ENCODE measurements around the gene FER.
"Not testable (repeated sequence)": the region's sequence is repeated elsewhere in the genome, so short reads cannot be mapped to it uniquely, and the experiment has no call there.

Gene FER

DNA sequence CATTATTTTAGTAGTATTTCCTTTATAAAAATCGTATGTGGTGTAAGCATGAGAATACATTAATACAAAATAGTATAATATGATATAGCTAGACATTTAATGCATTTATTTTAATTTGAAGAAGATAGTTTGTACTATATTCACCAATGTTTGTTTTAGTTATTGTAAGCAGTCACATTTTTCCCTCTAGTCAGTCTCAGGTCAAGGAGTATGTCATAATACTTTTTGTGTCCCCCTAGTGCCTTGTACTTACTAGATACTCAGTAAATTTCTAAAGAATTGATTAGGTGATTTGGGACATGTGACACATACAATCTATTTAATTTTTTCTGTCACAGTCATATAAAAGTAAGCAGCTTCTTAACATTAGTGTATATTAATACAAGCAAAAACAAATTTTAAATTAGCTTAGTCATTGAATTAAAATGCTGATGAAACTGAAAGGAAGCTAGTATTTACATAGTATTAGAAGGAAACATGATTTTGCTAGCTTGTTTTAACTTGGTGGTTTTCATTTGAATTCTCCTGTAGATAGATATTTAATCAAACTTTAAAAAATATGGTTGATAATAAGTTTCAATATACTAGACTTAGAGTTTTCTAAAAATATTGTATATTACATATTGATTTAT lies 242.2 kb downstream of the FER start:
- DNase-seq = no peak

DNA sequence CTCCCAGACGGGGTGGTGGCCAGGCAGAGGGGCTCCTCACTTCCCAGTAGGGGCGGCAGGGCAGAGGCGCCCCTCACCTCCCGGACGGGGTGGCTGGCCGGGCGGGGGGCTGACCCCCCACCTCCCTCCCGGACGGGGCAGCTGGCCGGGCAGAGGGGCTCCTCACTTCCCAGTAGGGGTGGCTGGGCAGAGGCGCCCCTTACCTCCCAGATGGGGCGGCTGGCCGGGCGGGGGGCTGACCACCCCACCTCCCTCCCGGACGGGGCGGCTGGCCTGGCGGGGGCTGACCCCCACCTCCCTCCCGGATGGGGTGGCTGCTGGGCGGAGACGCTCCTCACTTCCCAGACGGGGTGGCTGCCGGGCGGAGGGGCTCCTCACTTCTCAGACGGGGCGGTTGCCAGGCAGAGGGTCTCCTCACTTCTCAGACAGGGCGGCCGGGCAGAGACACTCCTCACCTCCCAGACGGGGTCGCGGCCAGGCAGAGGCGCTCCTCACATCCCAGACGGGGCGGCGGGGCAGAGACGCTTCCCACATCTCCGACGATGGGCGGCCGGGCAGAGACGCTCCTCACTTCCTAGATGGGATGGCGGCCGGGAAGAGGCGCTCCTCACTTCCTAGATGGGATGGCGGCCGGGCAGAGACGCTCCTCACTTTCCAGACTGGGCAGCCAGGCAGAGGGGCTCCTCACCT lies 244.8 kb downstream of the FER start:
- not testable (repeated sequence) for DNase-seq

DNA sequence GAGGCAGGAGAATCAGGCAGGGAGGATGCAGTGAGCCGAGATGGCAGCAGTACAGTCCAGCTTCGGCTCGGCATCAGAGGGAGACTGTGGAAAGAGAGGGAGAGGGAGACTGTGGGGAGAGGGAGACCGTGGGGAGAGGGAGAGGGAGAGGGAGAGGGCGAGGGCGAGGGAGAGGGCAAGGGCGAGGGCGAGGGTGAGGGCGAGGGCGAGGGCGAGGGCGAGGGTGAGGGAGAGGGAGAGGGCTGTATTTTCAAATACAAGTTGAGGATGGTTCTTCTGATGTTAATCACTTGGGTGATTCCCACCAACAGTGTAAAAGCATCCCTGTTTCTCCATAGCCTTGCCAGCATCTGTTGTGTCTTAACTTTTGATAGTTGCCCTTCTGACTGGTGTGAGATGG lies 245.7 kb downstream of the FER start:
- DNase-seq = not testable (repeated sequence)

DNA sequence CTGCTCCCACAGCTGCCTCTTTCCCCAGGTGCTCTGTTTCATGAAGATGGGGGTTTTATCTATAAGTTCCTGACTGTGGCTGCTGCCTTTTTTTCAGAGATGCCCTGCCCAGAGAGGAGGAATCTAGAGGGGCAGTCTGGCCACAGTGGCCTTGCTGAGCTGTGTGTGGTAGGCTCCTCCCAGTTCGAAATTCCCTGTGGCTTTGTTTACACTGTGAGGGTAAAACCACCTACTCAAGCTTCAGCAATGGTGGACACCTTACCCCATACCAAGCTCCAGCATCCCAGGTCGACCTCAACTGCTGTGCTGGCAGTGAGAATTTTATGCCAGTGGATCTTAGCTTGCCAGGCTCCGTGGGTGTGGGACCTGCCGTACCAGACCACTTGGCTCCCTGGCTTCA lies 250.0 kb downstream of the FER start:
- DNase-seq = no peak

DNA sequence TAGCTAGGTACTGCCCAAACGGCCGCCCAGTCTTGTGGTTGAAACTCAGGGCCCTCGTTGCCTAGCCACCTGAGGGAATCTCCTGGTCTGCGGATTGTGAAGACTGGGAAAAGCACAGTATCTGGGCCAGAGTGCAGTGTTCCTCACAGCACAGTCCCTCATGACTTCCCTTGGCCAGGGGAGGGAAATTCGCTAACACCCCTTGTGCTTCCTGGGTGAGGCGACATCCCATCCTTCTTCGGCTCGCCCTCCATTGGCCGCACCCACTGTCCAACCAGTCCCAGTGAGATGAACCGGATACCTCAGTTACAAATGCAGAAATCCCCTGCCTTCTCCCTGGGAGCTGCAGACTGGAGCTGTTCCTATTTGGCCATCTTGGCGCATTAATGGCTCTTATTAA lies 250.5 kb downstream of the FER start:
- no peak for DNase-seq

DNA sequence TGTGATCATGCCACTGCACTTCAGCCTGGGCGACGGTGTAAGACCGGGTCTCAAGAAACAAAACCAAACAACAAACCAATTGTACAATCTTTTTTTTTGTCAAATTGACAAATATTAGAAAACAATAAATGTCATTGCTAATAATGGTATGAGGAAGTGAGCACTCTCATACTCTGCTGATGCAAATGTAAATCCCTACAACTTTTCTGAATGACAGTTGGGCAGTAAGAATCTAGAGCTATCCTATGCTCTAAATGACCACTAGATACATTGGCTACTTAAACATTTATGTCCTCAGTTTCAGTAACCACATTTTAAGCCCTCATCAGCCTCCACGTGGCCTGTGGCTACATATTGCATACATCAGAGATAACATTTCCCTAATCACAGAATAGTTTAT lies 256.2 kb downstream of the FER start:
- DNase-seq = no peak

DNA sequence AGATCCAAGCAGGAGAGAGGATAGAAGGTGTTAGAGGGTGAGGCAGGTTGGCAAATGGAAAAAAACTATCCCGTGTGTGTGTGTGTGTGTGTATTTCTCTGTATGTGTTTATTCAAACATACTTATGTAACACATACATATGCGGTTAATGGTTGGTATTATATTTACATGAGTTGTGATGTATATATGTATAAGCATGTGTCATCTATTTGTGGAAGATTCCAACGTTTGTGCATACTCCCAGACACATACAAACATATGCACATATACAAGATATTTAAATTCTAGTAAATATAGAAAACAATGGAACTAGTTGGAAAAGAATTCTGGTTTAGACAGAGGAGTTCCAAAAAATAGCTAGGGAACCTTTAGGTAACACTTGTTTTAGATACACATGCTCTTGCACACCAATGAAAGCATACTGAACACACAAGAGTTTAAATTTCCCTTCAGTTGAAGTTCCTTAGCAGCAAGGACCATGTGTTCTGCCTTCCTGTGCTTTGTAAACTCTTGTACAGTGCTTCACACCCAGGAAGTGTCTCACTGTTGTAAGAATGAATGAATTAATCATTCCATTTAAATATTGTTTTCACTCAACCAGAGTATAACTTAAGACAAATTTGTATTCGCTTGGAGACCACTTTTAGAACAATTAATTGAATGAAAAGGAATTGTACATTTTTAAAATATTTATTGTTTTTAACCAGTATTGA lies 257.8 kb downstream of the FER start:
- DNase-seq = no peak

DNA sequence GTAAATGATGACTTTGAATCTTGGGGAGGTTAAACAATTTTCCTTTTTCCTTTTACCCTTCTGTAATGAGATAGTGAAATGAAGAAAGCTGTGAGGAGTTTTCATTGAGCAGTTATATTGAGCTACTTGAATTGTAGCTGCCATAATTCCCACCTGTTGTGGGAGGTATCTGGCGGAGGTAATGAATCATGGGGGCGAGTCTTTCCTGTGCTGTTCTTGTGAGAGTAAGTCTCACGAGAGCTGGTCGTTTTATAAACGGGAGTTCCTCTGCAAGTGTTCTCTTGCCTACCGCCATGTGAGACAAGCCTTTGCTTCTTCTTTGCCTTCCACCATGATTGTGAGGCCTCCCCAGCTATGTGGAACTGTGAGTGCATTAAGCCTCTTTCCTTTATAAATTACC lies 258.4 kb downstream of the FER start:
- no peak for DNase-seq

DNA sequence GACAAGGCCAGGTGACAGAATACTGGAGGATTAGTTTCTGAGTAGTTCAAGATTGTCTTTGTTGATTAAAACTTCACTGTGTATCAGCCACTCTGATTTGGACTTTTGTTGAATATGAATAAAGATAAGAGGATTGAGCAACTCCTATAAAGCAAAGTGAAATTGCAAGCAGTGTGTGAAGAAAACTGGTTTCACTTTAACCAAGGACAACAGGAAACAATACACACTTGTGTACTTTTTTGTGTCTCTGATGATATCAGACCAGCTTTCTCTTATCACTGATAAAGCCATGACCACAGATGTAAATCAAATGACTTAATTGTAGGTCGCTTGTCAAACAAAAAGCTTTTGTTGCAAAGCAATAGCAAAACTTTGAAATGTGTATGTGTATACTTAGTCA lies 268.6 kb downstream of the FER start:
- no peak for DNase-seq

DNA sequence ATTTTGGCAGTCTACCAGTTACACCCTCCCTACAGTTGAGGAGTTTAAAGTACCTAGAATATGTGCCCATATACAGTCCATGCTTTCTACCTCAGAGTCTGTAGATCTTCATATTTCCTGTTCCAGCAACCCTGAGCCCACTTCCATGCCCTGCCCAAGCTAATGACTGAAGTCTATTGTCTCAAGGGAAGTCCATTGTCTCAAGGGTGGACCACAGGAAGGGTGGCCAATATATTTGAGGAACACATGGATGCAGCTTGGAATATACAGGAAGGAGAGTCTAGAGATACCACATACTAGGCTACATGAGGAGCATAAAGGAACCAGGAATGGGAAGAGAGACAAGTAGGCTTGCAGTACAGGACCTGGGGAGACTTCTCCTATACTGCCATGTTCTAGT lies 274.4 kb downstream of the FER start:
- no peak for DNase-seq

DNA sequence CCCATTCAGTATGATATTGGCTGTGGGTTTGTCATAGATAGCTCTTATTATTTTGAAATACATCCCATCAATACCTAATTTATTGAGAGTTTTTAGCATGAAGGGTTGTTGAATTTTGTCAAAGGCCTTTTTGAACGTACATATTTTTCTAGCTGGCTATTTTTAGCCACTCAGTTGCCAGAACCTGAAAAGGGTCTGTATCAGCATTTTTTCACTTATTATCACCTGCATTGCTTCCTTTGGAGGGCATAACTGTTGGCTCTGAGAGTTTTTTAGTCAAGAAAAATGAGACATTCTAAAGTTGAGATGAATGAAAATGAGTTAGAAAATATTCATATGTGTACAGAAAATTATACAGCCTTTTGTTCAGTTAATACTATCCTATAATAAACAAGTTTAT lies 278.0 kb downstream of the FER start:
- DNase-seq = not testable (repeated sequence)

DNA sequence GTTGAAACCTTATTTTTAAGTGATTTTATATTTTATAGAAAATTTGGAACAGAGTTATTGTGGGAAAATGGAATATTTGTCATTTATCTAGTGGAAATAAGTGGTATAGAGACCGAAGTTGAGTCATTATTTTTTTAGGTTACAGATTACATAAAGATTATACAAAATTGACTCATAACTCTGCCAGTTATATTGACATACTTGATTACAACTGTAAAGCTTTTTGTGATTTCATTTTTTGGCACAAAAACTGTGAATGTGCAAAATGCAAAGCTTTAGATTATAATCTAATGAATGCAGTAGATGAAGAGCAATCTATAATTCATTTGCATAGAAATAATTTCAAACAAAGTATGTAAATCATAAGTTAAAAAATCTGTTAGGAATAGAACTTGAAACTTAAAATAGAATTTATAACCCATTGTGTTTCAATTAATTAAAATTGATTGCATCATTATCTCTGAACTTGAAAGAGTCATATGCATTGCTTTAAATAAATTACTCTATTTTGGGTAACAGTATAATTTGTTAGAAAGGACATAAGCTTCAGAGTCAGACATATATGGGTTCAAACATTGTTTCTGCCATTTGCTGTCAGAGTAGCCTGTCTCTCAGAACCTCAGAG lies 280.4 kb downstream of the FER start:
- DNase-seq = no peak

DNA sequence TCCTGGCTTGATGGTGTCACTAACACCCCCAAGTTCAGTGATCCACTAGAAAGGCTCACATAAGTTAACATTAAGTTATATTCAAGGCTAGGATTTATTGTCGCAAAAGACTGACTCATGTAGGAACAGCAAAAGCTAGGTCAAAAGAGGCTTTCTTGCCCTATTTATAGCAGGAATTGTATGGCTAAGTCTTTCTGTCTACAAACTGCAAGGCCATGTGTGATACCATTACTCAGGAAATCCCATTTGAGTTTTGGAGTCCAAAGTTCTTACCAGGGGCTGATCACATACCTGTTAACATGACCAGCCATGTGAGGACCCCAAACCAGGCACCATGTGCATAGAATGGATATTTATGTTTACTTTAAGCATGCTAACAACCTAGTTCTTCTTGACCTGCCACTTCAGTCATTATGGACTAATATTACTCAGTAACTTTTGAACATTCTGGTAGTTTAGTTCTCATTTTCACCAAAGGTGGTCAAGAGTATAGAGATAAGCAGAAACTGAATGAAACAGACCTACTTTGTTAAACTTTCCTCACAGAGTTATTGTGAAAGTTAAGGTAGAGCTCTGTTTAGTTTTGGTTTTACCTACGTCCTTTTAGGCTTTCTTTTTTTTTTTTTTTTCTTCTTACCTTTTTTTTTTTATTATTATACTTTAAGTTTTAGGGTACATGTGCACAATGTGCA lies 281.1 kb downstream of the FER start:
- DNase-seq = no peak

DNA sequence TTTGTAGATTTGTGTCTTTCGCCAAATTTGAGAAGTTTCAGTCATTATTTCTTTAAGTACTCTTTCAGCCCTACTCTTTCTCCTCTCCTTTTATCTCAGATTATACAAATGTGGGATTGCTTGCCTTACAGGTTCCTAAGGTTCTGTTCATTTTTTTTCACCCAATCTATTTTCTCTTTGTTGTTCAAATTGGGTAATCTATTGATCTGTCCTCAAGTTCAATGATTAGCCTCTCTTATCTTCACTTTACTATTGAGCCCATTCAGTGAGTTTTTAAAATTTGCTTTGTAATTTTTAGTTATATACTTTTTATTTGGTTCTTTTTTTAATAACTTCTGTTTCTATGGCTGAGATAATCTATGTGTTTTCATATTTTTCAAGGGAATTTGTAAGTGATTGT lies 282.1 kb downstream of the FER start:
- DNase-seq = no peak

DNA sequence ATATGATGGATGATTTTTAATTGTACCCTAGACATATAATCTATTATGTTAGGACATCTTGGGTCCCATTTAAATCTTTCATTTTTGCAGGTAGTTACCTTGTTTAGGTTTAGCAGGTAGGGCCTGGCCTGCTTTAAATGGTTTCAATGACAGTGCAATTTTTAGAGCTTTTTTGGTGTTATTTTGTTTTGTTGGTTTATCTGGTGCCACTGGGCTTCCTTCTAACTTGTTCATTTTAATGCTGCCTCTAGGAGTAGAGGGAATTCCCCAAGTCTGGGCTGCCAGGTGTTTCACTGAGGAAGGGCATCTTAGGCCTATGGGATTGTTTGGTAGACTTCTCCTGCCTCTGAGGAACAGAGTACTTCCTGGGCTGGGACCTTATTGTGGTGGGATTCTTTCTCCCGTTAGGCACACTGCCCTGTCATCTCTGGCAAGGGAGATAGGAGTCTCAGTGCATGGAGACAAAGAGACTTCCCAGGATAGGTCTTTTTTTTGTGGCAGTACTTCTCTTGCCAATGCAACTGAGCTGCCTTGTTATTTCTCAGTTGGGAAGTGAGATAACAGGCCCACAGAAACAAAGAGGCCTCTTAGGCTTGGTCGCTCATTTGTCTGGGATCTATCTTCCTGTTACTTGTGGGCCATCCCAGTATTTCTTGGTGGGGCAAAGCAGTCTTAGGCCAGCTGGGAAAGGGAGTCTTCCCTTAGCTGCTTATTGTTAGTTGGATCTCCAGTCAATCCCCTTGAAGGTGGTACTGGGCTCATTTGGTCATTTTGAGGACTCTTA lies 282.9 kb downstream of the FER start:
- DNase-seq = no peak

DNA sequence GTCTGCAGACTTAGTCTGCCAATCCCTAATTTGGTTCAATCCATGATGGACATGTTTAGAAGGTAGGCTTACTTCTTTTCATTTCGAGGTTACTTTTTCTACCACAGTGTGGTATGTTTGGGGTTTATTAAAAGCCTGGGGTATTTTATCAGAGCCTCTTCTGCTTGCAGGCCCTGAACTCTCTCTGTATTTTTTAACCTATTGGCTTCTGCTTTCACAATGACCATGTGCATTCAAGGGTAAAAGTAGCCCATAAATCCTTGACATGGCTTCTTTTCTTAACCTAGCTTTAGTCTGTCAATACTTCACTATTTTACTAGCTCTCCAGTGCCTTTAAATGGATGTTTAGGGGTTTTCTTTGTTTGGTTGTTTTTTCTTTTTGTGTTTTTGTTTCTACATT lies 286.6 kb downstream of the FER start:
- DNase-seq = no peak

DNA sequence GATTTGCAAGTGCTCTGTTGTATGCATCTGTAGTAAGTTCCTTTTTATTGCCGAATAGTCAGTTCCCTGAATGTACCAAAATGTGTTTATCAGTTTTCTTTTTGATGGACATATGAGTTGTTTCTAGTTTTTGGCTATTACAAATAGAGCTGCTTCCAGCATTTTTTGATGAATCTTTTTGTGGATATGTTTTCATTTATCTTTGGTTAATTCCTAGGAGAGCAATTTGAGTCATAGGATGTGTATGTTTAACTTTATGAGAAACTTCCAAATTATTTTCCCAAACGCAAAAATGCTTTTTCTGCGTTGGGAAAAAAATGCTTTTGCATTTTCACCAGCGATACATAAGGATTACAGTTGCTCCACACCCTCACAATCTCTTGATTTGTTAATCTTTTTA lies 287.7 kb downstream of the FER start:
- DNase-seq = no peak

DNA sequence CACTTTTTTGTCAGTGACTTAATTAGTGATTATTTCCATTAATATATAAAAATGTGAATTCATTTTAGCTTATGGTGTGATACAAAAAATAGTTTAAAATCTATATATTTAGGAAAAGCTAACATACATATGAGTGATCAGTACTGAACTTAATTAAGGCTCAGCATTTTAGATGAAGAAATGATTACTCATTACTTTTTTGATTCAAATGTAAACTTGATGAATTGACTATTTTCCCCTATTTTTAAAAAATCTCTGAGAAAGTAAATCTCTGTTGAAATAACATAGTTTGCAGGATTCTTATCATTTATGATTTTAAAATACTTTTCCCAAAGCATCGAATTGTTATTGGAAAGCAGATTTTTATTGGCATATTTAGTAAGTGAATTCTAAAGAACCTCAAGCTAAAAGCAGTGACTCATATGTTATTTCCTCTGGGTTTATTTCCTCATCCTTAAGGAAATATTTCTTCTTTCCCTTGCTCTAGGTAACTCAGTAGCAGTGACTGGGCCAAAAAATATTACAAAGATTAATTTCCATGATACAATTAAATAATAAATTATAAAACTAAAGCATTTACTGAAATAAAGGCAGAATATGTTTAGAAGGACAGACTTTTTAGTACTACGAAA lies 290.6 kb downstream of the FER start:
- no peak for DNase-seq

DNA sequence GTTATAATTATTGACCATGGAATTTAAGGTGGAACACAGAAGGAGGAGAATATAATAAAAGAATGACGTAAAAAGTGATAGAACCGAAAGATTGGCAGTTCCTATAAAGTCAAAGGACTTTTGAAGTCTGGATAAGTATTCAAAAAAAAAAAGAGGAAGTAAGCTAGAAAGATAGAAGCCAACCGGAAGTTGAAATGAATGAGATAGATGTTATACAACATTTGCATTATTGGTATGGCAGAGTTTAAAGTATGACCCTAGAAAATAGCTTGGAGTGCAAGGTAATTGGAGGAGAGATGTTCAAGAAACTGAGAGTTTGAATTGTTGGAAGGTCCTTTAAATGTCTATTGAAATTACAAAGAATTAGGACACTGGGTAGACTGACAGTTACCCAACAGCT lies 293.6 kb downstream of the FER start:
- no peak for DNase-seq

DNA sequence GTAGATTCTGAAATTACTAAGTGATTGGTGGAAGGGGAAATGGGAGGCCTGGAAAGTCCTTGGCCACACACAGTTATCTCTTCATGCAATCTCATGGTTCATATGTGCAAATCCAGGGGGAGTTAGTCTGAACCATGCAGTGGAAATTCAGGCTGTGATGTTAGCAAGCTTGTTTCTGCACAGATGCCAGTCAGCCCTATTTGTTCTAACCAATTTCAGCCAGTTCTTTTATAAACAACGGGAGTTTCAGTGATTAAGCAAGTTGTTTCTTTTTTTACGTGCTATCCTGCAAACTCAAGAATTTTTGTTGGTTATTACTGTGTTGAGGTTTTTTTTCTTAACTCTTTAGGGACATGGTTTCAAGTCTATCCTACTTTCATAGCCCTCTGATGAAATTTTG lies 298.0 kb downstream of the FER start:
- no peak for DNase-seq

DNA sequence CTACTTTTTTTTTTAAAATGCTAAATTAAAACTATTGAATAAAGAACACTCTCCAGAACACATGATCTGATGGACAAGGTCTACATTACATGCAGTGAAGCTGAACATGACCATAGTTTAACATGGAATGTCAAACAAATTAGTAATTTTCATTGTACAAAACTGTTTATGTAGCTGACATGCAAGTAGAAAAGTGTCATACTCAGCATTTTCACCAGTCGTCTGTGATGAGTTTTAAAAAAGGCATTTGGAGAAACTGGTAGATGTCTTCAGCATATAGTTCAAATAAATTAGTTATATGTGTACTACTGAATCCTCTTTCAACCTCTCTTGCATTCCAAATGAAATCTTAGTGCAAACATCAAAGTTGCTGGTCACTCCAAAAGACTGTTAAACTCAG lies 301.9 kb downstream of the FER start:
- DNase-seq = no peak

DNA sequence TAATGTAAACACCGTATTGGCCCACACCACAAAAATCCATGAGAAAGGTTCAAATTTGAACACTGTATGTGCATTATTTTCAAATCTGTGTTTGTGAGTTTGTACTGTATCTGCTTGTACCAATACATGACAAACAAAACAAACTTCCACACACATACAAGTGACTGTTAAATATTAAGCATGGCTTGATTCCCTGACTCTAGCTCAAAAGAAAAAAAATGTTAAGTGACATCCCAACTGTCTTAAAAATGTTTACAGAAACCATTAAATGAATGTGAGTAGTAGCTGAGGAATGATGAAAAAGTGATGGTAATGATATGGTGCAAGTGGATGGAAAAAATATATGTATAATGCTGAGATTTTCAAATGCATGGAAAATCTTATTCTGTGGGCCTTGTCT lies 302.6 kb downstream of the FER start:
- DNase-seq = not testable (repeated sequence)
